Lung (tissue), 12 donors: ENCODE measurements around the gene HSD17B12. TPM values are rescaled to one million over a fixed set of nuclear protein-coding genes. Genes with fewer than 3 reads are reported as not detected.

Experiments used
- ATAC-seq: fragments of 200-7000 bp; cut with Tn5 transposase; one replicate; pipeline ENCODE4 v1.9.1; 2020; ENCODE audit warnings: moderate number of reproducible peaks; ENCODE audit not compliant: insufficient read depth, low FRiP score
- DNase-seq, 3 donors: peaks; one replicate each; pipeline ENCODE4 v3.0.0-alpha.2; 2013 to 2017
- H3K27ac ChIP-seq, 2 donors: one replicate each; pipeline ENCODE4 v1.5.1; 2013; ENCODE audit warnings: mild to moderate bottlenecking in 2 of 2, moderate library complexity in 2 of 2, control low read depth in 1 of 2, inconsistent platforms in 1 of 2, low read depth in 1 of 2, low read length in 1 of 2
- H3K27me3 ChIP-seq, 3 donors: one replicate each; pipeline ENCODE4 v1.5.1; 2013; ENCODE audit warnings: low read length in 2 of 3; ENCODE audit not compliant: control insufficient read depth in 3 of 3, insufficient read depth in 3 of 3
- H3K36me3 ChIP-seq, 4 donors: one replicate each; pipeline ENCODE4 v1.5.1; 2013; ENCODE audit warnings: low read length in 4 of 4, mild to moderate bottlenecking in 1 of 4, moderate library complexity in 1 of 4; ENCODE audit not compliant: control insufficient read depth in 4 of 4, insufficient read depth in 4 of 4
- H3K4me1 ChIP-seq, 5 donors: one replicate each; pipeline ENCODE4 v1.5.1; 2013; ENCODE audit warnings: low read length in 5 of 5, mild to moderate bottlenecking in 2 of 5, moderate library complexity in 1 of 5; ENCODE audit not compliant: control insufficient read depth in 5 of 5, insufficient read depth in 5 of 5
- H3K4me3 ChIP-seq: one replicate; pipeline ENCODE4 v1.5.1; 2013; ENCODE audit warnings: mild to moderate bottlenecking, control low read depth, moderate library complexity
- H3K9ac ChIP-seq, 2 donors: one replicate each; pipeline ENCODE4 v1.5.1; 2013; ENCODE audit warnings: low read length in 2 of 2, control low read depth in 1 of 2; ENCODE audit not compliant: insufficient read depth in 1 of 2
- H3K9me3 ChIP-seq, 4 donors: one replicate each; pipeline ENCODE4 v1.5.1; 2013; ENCODE audit warnings: low read length in 3 of 4, mild to moderate bottlenecking in 1 of 4, moderate library complexity in 1 of 4; ENCODE audit not compliant: control insufficient read depth in 4 of 4, insufficient read depth in 3 of 4
- CTCF ChIP-seq: IDR thresholded peaks from 2 replicates; pipeline ENCODE4 v1.5.1; 2012; ENCODE audit warnings: mild to moderate bottlenecking; ENCODE audit errors: control extremely low read depth, extremely low read depth
- WGBS, 2 donors: extraction: QIAGEN DNeasy Blood & Tissue Kit; methylation state at CpG; one replicate each; pipeline ENCODE4 v1.1.7; 2013; 5-methylcytosine and 5-hydroxymethylcytosine counted together
- polyA plus RNA-seq, 2 donors: library from polyadenylated mRNA; stranded (reverse); fragments of 200-250 nt; gene quantifications; one replicate each; pipeline ENCODE4 v1.2.1, GENCODE V29; 2013
- total RNA-seq, 2 donors: library from RNA; depleted of rRNA in 1 of 2; stranded (reverse); fragments of >200 nt in 1 of 2; gene quantifications; one replicate each; pipeline ENCODE4 v1.2.1, GENCODE V29; 2014 to 2021
- donor health status: control.
- donor health status: control.
- donor health status: Bipolar disorder and iron deficiency.
- donor health status: healthy.
- donor health status: DM: yes; HTN: yes; CAD: no.

HSD17B12 gene
- total and polyA plus RNA-seq, 4 donors: 37.3 to 118 (median 87.1) TPM

- H3K27ac ChIP-seq: no peak overlapping the region
- ATAC-seq (no peak), DNase-seq (no peak)
- TF ChIP-seq CTCF: no peak
- H3K36me3 ChIP-seq: peaks cover 0 to 3% (median 3%) of the 10 kb centered on the region in 4 donors
- H3K4me1 ChIP-seq: peaks cover 0 to 7% (median 0%) of the 10 kb centered on the region in 5 donors
- no peaks in the 10 kb centered on the region for H3K9me3 ChIP-seq
- H3K4me3 ChIP-seq: no peak overlapping the region
- H3K9ac ChIP-seq: no peak overlapping the region
- WGBS, 2 donors: 77 to 79% methylated on average over 7 of the region's 7 CpGs
- no peaks in the 10 kb centered on the region for H3K27me3 ChIP-seq
Measured at GRCh38 chr11:43747130-43747802, 66.7 kb downstream of the HSD17B12 start.

GRCh38 chr11:43748095-43748494 is 67.6 kb downstream of the HSD17B12 start:
- peaks cover 0 to 3% (median 3%) of the 10 kb centered on the region in 4 donors for H3K36me3 ChIP-seq
- H3K27me3 ChIP-seq: no peaks in the 10 kb centered on the region
- DNase-seq (no peak), ATAC-seq (no peak)
- no peak overlapping the region for H3K4me3 ChIP-seq
- H3K27ac ChIP-seq: no peak overlapping the region
- TF ChIP-seq CTCF: no peak
- no peak overlapping the region for H3K9ac ChIP-seq
- WGBS, 2 donors: 99 to 100% methylated on average over 2 of the region's 2 CpGs
- H3K4me1 ChIP-seq: peaks cover 0 to 7% (median 0%) of the 10 kb centered on the region in 5 donors
- H3K9me3 ChIP-seq: no peaks in the 10 kb centered on the region

- H3K9ac ChIP-seq: no peak overlapping the region
- no peak for TF ChIP-seq CTCF
- no peak for ATAC-seq
- H3K4me3 ChIP-seq: no peak overlapping the region
- H3K27me3 ChIP-seq: no peaks in the 10 kb centered on the region
- no peak overlapping the region for H3K27ac ChIP-seq
- peaks cover 0 to 4% (median 0%) of the 10 kb centered on the region in 5 donors for H3K4me1 ChIP-seq
- peaks cover 0 to 5% (median under 1%) of the 10 kb centered on the region in 4 donors for H3K36me3 ChIP-seq
- 51 to 78% methylated on average over 4 of the region's 4 CpGs for WGBS, 2 donors
- no peak for DNase-seq
- no peaks in the 10 kb centered on the region for H3K9me3 ChIP-seq
Measured at GRCh38 chr11:43751726-43752125, 71.2 kb downstream of the HSD17B12 start.
